Cardiac muscle cell (in vitro differentiated cells and primary cell): Measurements from ENCODE around the gene FAM120B. TPM values are rescaled to one million over a fixed set of nuclear protein-coding genes. Genes with fewer than 3 reads are reported as not detected.

ENCODE experiments used
- DNase-seq, 2 donors: peaks; one replicate each; pipeline versions ENCODE4 v3.0.0 to v3.0.0-alpha.2; 2010 to 2017; ENCODE audit warnings: low read depth in 1 of 2, low spot score in 1 of 2
- H3K27ac ChIP-seq: fragments of 200-600 bp; sonication (generic); 2 replicates; pipeline ENCODE4 v1.5.1; 2016
- H3K27me3 ChIP-seq: fragments of 200-600 bp; sonication (generic); 2 replicates; pipeline ENCODE4 v1.6.0; 2016; ENCODE audit warnings: control low read depth
- H3K36me3 ChIP-seq: fragments of 200-600 bp; sonication (generic); 2 replicates; pipeline ENCODE4 v1.5.1; 2016; ENCODE audit warnings: control low read depth
- H3K4me1 ChIP-seq: fragments of 200-600 bp; sonication (generic); 2 replicates; pipeline ENCODE4 v1.8.1; 2017; ENCODE audit warnings: low read depth, mild to moderate bottlenecking, mixed run types
- H3K4me3 ChIP-seq: fragments of 200-600 bp; sonication (generic); 2 replicates; pipeline ENCODE4 v1.5.1; 2016; ENCODE audit warnings: mild to moderate bottlenecking
- H3K9me3 ChIP-seq: fragments of 200-600 bp; sonication (generic); 2 replicates; pipeline ENCODE4 v1.5.1; 2017; ENCODE audit warnings: low read depth, mild to moderate bottlenecking, control low read depth
- polyA plus RNA-seq: library from polyadenylated mRNA; unstranded; fragments of >200 nt; fragmentation: Nextera tagmentation; extraction: Ambion mirVana; gene quantifications from 2 replicates; pipeline ENCODE4 v1.2.1, GENCODE V29; 2016
- total RNA-seq: library from RNA; depleted of rRNA; stranded (reverse); fragments of >200 nt; gene quantifications from 2 replicates; pipeline ENCODE4 v1.2.3, GENCODE V29; 2016
- TF ChIP-seq, protein P1 (sequence below): IDR thresholded peaks from 2 replicates; pipeline ENCODE4 v1.5.1; 2012; ENCODE audit warnings: low read depth, mild to moderate bottlenecking, low read length

Gene FAM120B
- total and polyA plus RNA-seq, 2 experiments from 2014 or later: 13.2 to 24.9 TPM

DNA sequence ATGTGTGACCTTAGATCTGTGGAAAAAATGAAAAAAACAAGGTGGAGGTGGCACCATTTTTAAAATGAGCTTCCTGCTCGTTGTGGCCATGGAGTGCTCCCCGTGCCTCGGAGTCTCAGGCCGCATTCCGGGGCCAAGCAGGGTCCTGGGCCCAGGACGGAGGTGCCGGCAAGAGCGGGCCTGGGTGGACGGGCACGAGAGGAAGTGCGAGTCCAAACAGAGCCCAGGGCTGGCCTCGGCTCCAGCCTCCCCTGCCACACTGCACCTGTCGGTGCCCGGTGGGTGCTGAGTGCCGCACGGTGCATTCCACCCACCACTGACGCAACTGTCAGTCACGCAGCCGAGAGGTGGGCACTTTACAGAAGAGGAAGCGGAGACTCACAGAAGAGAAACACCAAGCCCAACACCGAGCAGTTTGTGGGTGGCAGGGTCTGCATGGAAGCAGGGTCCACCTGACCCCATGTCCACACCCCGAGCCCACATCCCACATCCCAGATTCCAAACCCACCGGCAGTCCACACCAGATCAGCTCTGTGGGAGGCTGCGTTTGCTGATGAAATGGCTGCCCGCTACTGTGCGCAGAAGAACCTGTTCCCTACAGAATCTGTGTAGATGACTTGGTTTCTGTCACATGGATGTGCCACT is 148.9 kb downstream of the FAM120B start:
- no peak overlapping the region for H3K27ac ChIP-seq

DNA sequence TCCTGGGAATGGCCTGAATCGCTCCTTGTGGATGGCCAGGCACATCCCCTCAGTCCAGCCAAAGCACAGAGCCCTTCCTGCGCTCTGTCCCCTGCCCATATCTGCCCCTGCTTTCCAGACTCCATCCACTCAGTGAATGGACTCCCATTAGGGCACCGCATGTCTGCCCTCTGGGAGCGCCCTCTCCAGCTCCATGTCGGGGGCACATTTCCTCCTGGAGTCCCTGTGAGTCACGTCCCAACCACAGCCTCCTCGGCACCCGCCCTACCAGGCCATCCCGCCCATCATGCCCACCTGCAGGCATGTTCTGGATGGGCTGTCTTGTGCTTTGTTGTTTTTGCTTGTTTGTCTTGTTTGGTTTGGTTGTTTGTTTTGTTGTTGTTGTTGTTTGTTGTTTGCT is 149.8 kb downstream of the FAM120B start:
- no peak overlapping the region for H3K4me3 ChIP-seq
- no peaks in the 10 kb centered on the region for H3K36me3 ChIP-seq
- no peak for DNase-seq
- no peak overlapping the region for H3K27ac ChIP-seq
- peaks cover 5% of the 10 kb centered on the region for H3K4me1 ChIP-seq
- H3K9me3 ChIP-seq: no peaks in the 10 kb centered on the region
- H3K27me3 ChIP-seq: no peaks in the 10 kb centered on the region
- TF ChIP-seq, protein P1, sequence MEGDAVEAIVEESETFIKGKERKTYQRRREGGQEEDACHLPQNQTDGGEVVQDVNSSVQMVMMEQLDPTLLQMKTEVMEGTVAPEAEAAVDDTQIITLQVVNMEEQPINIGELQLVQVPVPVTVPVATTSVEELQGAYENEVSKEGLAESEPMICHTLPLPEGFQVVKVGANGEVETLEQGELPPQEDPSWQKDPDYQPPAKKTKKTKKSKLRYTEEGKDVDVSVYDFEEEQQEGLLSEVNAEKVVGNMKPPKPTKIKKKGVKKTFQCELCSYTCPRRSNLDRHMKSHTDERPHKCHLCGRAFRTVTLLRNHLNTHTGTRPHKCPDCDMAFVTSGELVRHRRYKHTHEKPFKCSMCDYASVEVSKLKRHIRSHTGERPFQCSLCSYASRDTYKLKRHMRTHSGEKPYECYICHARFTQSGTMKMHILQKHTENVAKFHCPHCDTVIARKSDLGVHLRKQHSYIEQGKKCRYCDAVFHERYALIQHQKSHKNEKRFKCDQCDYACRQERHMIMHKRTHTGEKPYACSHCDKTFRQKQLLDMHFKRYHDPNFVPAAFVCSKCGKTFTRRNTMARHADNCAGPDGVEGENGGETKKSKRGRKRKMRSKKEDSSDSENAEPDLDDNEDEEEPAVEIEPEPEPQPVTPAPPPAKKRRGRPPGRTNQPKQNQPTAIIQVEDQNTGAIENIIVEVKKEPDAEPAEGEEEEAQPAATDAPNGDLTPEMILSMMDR: no peak

More for the DNA sequence above, 148.9 kb downstream of the FAM120B start:
- H3K4me3 ChIP-seq: no peak overlapping the region
- TF ChIP-seq, protein P1: no peak
- no peaks in the 10 kb centered on the region for H3K9me3 ChIP-seq
- no peaks in the 10 kb centered on the region for H3K36me3 ChIP-seq
- peaks cover 5% of the 10 kb centered on the region for H3K4me1 ChIP-seq
- no peaks in the 10 kb centered on the region for H3K27me3 ChIP-seq
- no peak for DNase-seq

Other genes starting within 250 kb of the FAM120B start
- 4.3 and 4.7 TPM in 2 replicates for gene DLL1, start 15.7 kb upstream of the FAM120B start, total RNA-seq
- 2.2 and 5.3 TPM in 2 replicates for gene DLL1, start 15.7 kb upstream of the FAM120B start, polyA plus RNA-seq
- gene PSMB1, start 246.5 kb downstream of the FAM120B start, total RNA-seq: 162 and 300 TPM in 2 replicates
- gene PSMB1, start 246.5 kb downstream of the FAM120B start, polyA plus RNA-seq: 451 and 499 TPM in 2 replicates
- 17.6 and 27.5 TPM in 2 replicates for gene TBP, start 247.6 kb downstream of the FAM120B start, total RNA-seq
- gene TBP, start 247.6 kb downstream of the FAM120B start, polyA plus RNA-seq: 24.6 and 27.3 TPM in 2 replicates